Stimulated activated CD4-positive, alpha-beta T cell treated with anti-CD3 and anti-CD28 coated beads, TNF-alpha, amount 100 ng/mL, for 24 hours (primary cell): ENCODE measurements around the gene CHD9.

Experiments
- DNase-seq, 3 experiments: peaks; one replicate each; pipeline ENCODE4 v3.0.0-alpha.2; 2020; ENCODE audit warnings: low read depth in 3 of 3

CHD9 gene

GRCh38 chr16:53091466-53092211 lies 36.8 kb downstream of the CHD9 start:
- DNase-seq: no peak

GRCh38 chr16:53092284-53092683 lies 37.5 kb downstream of the CHD9 start:
- no peak for DNase-seq

GRCh38 chr16:53093162-53093744 lies 38.5 kb downstream of the CHD9 start:
- no peak for DNase-seq

DNA sequence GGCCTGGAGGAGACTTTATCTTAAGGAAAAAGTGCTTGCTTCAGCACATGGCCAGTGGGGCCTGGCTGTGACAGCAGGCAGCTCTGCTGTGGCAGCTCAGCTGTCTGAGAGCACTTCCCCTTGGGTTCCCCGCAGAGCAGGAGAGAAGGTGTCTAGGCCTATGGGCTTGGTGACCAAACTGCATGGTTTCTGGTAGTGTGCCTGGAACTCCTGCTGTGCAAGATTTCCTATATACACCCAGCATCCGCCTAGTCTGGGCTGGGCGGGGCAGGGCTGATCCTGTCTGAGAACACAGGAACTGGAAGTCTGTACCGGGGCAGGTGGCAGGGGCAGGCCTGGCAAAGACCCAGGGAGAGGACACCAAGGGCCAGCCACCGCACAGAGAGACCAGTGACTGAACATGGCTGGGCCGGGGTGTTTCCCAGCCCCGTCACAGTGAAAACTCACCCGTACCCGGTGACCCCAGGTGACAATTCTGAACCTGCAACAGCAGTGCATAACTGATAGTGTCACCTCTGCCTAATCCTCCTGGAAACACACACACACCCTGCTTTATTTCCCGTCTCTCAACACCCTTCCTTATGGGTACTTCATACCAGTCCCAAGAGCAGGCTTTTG lies 39.3 kb downstream of the CHD9 start:
- DNase-seq: no peak

DNA sequence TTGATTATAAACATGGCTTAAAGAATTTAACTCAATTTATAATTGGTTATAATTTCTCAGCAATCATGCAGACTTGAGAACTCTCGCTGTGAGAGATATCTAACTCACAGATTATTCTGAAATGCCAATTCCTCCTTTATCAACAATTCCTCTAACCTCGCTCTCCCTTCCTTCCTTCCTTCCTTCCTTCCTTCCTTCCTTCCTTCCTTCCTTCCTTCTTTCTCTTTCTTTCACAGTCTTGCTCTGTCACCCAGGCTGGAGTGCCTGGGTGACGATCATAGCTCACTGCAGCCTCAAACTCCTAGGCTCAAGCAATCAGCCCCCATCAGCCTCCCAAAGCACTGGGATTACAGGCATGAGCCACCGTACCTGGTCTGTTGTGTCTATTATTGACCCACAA lies 42.4 kb downstream of the CHD9 start:
- DNase-seq: no peak

DNA sequence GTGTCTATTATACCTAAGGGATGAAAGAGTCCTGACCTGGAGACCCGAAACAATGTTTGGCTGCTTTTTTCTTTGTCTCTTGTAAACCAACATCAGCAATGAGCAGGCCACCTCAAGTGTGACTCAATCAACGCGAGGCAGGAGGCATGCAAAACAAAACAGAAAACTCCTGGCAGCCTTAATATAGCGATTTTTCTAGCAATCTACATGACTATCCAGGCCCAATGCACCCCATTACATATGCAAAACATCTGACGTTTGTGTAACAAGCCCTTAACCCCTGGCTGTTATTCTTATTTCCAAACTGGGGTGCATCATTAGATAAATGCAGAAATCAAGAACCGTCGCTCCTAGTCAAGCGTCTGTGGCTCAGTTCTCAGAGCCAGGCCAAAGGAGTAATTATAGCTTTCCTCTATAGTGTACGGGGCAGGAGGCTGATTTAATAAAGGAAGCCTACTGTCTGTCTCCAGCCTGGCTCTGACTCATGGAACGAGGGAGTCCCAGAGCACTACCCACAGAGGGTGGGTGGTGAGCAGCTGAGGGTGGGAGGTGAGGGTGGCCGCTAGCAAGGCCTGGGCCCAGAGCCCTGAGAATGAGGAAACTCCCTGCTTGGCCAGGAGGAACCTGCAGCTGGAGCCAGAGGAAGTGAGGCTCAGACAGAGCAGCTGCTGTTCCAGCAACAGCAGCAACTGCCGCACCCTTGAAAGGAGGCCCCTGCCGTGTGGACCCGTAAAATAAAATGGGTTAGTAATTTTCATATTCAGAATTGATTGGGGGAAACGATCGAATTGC lies 43.9 kb downstream of the CHD9 start:
- peak in 1 of 3 experiments; percentile 23 for DNase-seq

GRCh38 chr16:53099318-53100130 lies 44.7 kb downstream of the CHD9 start:
- peak; percentile 9 to 59 (median 29) for DNase-seq

GRCh38 chr16:53100131-53100748 lies 45.4 kb downstream of the CHD9 start:
- no peak for DNase-seq

DNA sequence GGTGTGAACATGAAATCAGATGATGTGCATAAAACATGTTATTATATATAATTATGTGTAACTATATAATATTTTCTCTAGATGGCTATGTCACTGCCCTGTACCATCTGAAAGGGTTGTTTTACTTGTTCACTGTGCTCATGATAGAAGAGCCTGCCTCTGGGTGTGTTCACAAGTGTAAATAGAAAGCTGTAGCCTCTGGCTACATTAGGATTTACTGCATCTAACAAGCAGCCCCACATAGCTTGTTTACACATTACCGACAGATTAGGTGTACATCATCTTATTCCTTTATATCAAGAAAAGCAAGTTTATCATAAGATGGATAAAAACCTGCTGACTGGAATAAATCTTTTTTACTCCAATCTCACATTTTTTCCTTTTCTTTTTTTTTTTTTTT lies 46.1 kb downstream of the CHD9 start:
- DNase-seq: no peak

- DNase-seq: no peak
Measured at GRCh38 chr16:53103811-53104210, 49.0 kb downstream of the CHD9 start.

GRCh38 chr16:53105565-53105964 lies 50.8 kb downstream of the CHD9 start:
- no peak for DNase-seq

- DNase-seq: no peak
Measured at GRCh38 chr16:53111078-53111791, 56.4 kb downstream of the CHD9 start.

DNA sequence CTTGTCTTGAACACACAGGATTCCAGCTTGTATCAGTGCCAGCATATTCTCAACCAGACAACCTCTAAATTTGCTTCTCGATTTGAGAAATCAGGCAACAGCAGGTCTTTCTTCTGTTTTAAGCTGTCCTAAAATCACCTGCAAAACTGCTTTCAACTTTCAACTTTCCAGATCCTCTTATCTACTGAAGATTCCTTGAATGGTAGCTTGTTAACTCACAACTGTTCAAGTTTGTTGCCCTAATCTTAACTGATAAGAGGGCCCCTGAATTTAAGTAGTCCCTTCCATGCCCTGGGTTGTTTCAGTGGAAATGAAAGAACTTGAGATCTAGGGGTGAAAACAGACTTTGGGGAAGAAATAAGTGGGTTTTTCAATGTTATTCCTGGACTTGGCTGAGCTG lies 57.2 kb downstream of the CHD9 start:
- DNase-seq: no peak

DNA sequence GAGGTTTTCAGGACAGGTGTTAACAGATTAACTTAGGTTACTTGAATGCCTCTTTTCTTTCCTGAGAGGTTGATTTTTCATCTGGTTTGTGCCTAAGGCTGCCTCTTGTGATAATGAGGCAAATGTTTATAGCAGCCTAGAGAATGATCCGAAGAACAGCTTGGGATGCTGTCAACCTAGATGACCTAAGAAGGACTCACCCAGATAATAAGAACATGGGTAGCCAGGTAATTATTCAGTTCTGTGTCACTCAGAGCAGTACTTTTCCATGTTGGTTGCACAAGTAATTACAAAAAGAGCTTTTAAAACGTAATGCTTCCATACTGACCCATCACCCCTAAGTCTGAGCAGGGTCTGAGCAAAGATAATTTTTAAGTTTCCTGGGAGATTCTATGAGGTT lies 60.3 kb downstream of the CHD9 start:
- no peak for DNase-seq

- no peak for DNase-seq
Measured at GRCh38 chr16:53115773-53116172, 61.0 kb downstream of the CHD9 start.

DNA sequence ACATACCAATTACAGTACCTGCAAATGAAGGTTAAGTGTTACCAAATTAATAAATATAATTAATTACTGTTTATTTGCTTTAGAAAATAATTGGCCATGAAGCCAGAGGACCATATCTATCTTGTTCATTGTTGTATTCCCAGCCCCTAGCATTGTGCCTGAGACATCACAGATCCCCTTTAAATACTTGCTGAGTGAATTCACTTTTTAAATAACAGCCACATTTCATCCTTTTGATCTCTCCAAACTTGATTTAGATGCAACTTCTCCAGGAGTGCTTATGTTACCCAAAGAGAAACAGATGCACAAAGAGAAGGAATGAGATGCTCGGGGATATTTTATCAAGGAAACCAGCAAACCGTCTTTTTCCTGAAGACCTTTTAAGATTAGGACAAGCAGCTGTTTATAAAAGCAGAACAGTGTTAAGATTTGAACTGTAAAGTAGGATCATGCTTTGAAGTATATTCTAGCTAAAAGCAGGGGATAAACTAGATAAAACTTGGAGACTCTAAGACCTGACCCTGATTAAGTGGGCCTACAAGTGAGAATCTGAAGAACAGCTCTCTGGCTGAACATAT lies 66.3 kb downstream of the CHD9 start:
- DNase-seq: no peak

DNA sequence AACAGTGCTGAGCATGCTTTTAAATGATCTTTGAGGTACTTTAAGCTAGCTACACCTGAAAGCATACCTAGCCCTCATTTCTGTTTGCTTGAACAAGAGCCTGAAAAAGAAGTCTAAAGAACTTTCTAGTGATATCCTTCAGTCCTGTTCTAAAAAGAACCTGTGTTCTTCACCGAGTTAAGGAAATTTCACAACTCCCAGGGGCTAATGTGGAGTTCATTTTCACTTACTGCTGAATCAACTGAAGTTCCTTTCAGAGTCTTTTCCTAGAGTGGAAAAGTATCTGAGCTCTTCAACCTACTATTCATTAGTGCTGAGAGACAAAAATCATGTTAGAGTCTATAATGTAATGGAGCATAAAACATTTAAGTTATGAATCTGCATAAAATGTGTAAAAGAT lies 66.9 kb downstream of the CHD9 start:
- DNase-seq: no peak

- no peak for DNase-seq
Measured at GRCh38 chr16:53123747-53124146, 69.0 kb downstream of the CHD9 start.

DNA sequence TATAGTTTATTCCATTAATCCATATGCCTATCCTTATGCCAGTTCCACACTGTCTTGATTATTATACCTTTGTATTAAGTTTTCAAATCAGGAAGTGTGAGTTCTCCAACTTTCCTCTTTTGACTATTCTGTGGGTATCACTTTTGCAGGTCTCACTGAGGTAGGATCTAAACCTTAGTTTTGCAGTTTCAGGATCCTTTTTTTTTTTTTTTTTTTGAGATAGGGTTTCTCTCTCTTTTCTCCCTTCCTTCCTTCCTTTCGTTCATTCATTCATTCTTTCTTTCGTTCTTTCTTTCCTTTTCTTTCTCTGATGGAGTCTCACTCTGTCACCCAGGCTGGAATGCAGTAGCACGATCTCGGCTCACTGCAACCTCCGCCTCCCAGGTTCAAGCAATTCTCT lies 71.6 kb downstream of the CHD9 start:
- DNase-seq: no peak
